ENCODE measurements around the gene COL4A2.
A peak's percentile ranks its signal among the peaks of the same experiment; 100 is the strongest.

The COL4A2 gene

GRCh38 chr13:110411688-110412059, 104.6 kb downstream of the COL4A2 start:
- Histone ChIP-seq H3K4me3 (ENCODE audit: low read length) (no peak overlapping the region), H3K9me3 (replicated peaks; ENCODE audit: insufficient read depth, low read length) (no peaks in the 10 kb centered on the region), H3K36me3 (replicated peaks; ENCODE audit: insufficient read depth, low read length) (no peaks in the 10 kb centered on the region), H3K9ac (ENCODE audit: low read length) (no peak overlapping the region), H3K27me3 (replicated peaks; ENCODE audit: insufficient read depth, low read length) (no peaks in the 10 kb centered on the region), H3K79me2 (ENCODE audit: low read length) (no peaks in the 10 kb centered on the region), H3F3A (ENCODE audit: insufficient read depth, low read length) (no peaks in the 10 kb centered on the region), H3K4me1 (ENCODE audit: low read length) (no peaks in the 10 kb centered on the region), H3K9me2 (replicated peaks; ENCODE audit: insufficient read depth, low read length) (no peaks in the 10 kb centered on the region), H3K4me2 (ENCODE audit: low read depth, low read length) (no peak overlapping the region), H3K27ac (ENCODE audit: low read length) (no peak overlapping the region), H2AFZ (ENCODE audit: low read length) (0 out of 2 replicates have a peak overlapping the region, but pooled peaks have one; percentile 14), H4K20me1 (ENCODE audit: insufficient read depth, low read length) (no peaks in the 10 kb centered on the region)
- no peak for DNase-seq
- TF ChIP-seq CTCF (IDR thresholded peaks at IDR 0.05; ENCODE audit: low read length) (no peak), EZH2 (optimal IDR thresholded peaks at IDR 0.05; ENCODE audit: low read depth, low read length) (no peak), EZH2phosphoT487 (IDR thresholded peaks at IDR 0.05; ENCODE audit: low read length) (no peak)

- Histone ChIP-seq H3K27me3 (replicated peaks; ENCODE audit: insufficient read depth, low read length) (no peaks in the 10 kb centered on the region), H3K36me3 (replicated peaks; ENCODE audit: insufficient read depth, low read length) (no peaks in the 10 kb centered on the region), H3F3A (ENCODE audit: insufficient read depth, low read length) (no peaks in the 10 kb centered on the region), H3K9me2 (replicated peaks; ENCODE audit: insufficient read depth, low read length) (no peaks in the 10 kb centered on the region), H3K4me2 (ENCODE audit: low read depth, low read length) (no peak overlapping the region), H3K4me3 (ENCODE audit: low read length) (no peak overlapping the region), H3K9ac (ENCODE audit: low read length) (no peak overlapping the region), H2AFZ (ENCODE audit: low read length) (0 out of 2 replicates have a peak overlapping the region, but pooled peaks have one; percentile 14), H4K20me1 (ENCODE audit: insufficient read depth, low read length) (no peaks in the 10 kb centered on the region), H3K27ac (ENCODE audit: low read length) (no peak overlapping the region), H3K9me3 (replicated peaks; ENCODE audit: insufficient read depth, low read length) (no peaks in the 10 kb centered on the region), H3K4me1 (ENCODE audit: low read length) (peaks cover 3% of the 10 kb centered on the region; the same call in 1 of the 2 replicates), H3K79me2 (ENCODE audit: low read length) (no peaks in the 10 kb centered on the region)
- DNase-seq = peak; percentile 63
- TF ChIP-seq EZH2 (optimal IDR thresholded peaks at IDR 0.05; ENCODE audit: low read depth, low read length) (no peak), CTCF (IDR thresholded peaks at IDR 0.05; ENCODE audit: low read length) (peak; percentile 93), EZH2phosphoT487 (IDR thresholded peaks at IDR 0.05; ENCODE audit: low read length) (no peak)
Observed at GRCh38 chr13:110412132-110412914, 105.2 kb downstream of the COL4A2 start.

GRCh38 chr13:110413016-110413675, 106.1 kb downstream of the COL4A2 start:
- no peaks in the 10 kb centered on the region for H3K27me3 ChIP-seq (replicated peaks; ENCODE audit: insufficient read depth, low read length)
- H3K36me3 ChIP-seq (replicated peaks; ENCODE audit: insufficient read depth, low read length) = no peaks in the 10 kb centered on the region
- no peaks in the 10 kb centered on the region for H3K9me3 ChIP-seq (replicated peaks; ENCODE audit: insufficient read depth, low read length)
- no peak for DNase-seq
- no peaks in the 10 kb centered on the region for H3F3A ChIP-seq (ENCODE audit: insufficient read depth, low read length)
- no peaks in the 10 kb centered on the region for H3K79me2 ChIP-seq (ENCODE audit: low read length)
- no peak overlapping the region for H3K27ac ChIP-seq (ENCODE audit: low read length)
- H4K20me1 ChIP-seq (ENCODE audit: insufficient read depth, low read length) = no peaks in the 10 kb centered on the region
- H2AFZ ChIP-seq (ENCODE audit: low read length) = no peak overlapping the region
- no peak for TF ChIP-seq EZH2phosphoT487 (IDR thresholded peaks at IDR 0.05; ENCODE audit: low read length)
- no peak for TF ChIP-seq CTCF (IDR thresholded peaks at IDR 0.05; ENCODE audit: low read length)
- TF ChIP-seq EZH2 (optimal IDR thresholded peaks at IDR 0.05; ENCODE audit: low read depth, low read length) = no peak
- H3K4me3 ChIP-seq (ENCODE audit: low read length) = no peak overlapping the region
- no peaks in the 10 kb centered on the region for H3K9me2 ChIP-seq (replicated peaks; ENCODE audit: insufficient read depth, low read length)
- H3K9ac ChIP-seq (ENCODE audit: low read length) = no peak overlapping the region
- peaks cover 11% of the 10 kb centered on the region for H3K4me1 ChIP-seq (ENCODE audit: low read length)
- H3K4me2 ChIP-seq (ENCODE audit: low read depth, low read length) = no peak overlapping the region

Data from MM.1S (cell line).